K562 (cell line): ENCODE data around the gene FBXL22. TPM values are rescaled to one million over a fixed set of nuclear protein-coding genes. Genes with fewer than 3 reads are reported as not detected.

Experiments used
- ATAC-seq: fragments of 200-7000 bp; cut with Tn5 transposase; 3 replicates; pipeline ENCODE4 v1.9.1; 2020; ENCODE audit warnings: moderate library complexity
- BruUV-seq: library from RNA; stranded (reverse); fragments of 400-500 nt; replicated peaks from 2 replicates; lab custom pipeline; 2021; lab: Mats Ljungman, UMichigan
- CTCF ChIA-PET: fragments of 300-600 bp; formaldehyde crosslinking; extraction: SDS; loops from one replicate; lab custom pipeline; 2021; ENCODE audit warnings: low intra/inter-chr PET ratio; lab: Yijun Ruan, JAX
- POLR2A ChIA-PET: fragments of 300-600, 350-650 bp; sonication (Branson Sonifier 250); formaldehyde crosslinking; extraction: SDS; loops from one replicate; lab custom pipeline; 2021; ENCODE audit warnings: antibody characterized with exemption, inconsistent platforms; lab: Yijun Ruan, JAX
- DNase-seq, 4 experiments: peaks; one replicate each; pipeline versions ENCODE4 v3.0.0 to v3.0.0-alpha.2; 2011 to 2018; ENCODE audit warnings: low spot score in 3 of 4, mixed read lengths in 3 of 4; ENCODE audit errors: extremely low read depth in 1 of 4
- FAIRE-seq: peaks from 2 replicates; lab custom pipeline; 2011; peaks lifted over from hg19 to GRCh38; lab: Jason Lieb, UNC
- H2AFZ ChIP-seq: 2 replicates; pipeline ENCODE4 v1.6.0; 2011; ENCODE audit warnings: low read depth, low read length, control low read depth, inconsistent platforms
- H3K27ac ChIP-seq: fragments of 200-600 bp; 3 replicates; pipeline ENCODE4 v1.8.0; 2011; ENCODE audit warnings: low read depth, mild to moderate bottlenecking, control low read depth, inconsistent platforms, low read length, moderate library complexity, mixed read lengths; ENCODE audit errors: extremely low read depth
- H3K27me3 ChIP-seq, 2 experiments: fragments of 300-600 bp in 1 of 2; 2 replicates in 1 of 2; 3 replicates in 1 of 2; pipeline versions ENCODE4 v1.6.0 to v1.8.0; 2011; ENCODE audit warnings: inconsistent platforms in 2 of 2, low read length in 2 of 2, mild to moderate bottlenecking in 1 of 2, mixed read lengths in 1 of 2, moderate library complexity in 1 of 2; ENCODE audit not compliant: control insufficient read depth in 2 of 2, insufficient read depth in 2 of 2
- H3K36me3 ChIP-seq: fragments of 300-600 bp; 3 replicates; pipeline ENCODE4 v1.8.0; 2011; ENCODE audit warnings: mild to moderate bottlenecking, low read length, inconsistent platforms; ENCODE audit not compliant: control insufficient read depth, insufficient read depth
- H3K4me1 ChIP-seq, 2 experiments: fragments of 200-600 bp in 1 of 2; replicated peaks in 1 of 2; 2 replicates in 1 of 2; 3 replicates in 1 of 2; pipeline versions ENCODE4 v1.5.1 to v1.8.0; 2011; ENCODE audit warnings: inconsistent platforms in 2 of 2, low read length in 2 of 2, mild to moderate bottlenecking in 1 of 2, mixed read lengths in 1 of 2, moderate library complexity in 1 of 2; ENCODE audit not compliant: control insufficient read depth in 2 of 2, insufficient read depth in 2 of 2
- H3K4me2 ChIP-seq: 2 replicates; pipeline ENCODE4 v1.6.1; 2011; ENCODE audit warnings: low read length, control low read depth, inconsistent platforms, mixed read lengths; ENCODE audit not compliant: insufficient read depth
- H3K4me3 ChIP-seq: fragments of 200-600 bp; sonication (generic), shearing (Covaris generic); 2 replicates; pipeline ENCODE4 v1.5.1; 2016; ENCODE audit warnings: control low read depth, inconsistent platforms
- H3K79me2 ChIP-seq: fragments of 200-600 bp; 3 replicates; pipeline ENCODE4 v1.8.0; 2011; ENCODE audit warnings: low read length, inconsistent platforms; ENCODE audit not compliant: control insufficient read depth, insufficient read depth
- H3K9ac ChIP-seq, 2 experiments: 2 replicates each; pipeline versions ENCODE4 v1.6.0 to v1.6.1; 2011; ENCODE audit warnings: low read depth in 2 of 2, low read length in 2 of 2, control low read depth in 1 of 2, inconsistent platforms in 1 of 2, mild to moderate bottlenecking in 1 of 2, mixed read lengths in 1 of 2; ENCODE audit not compliant: insufficient read depth in 1 of 2
- H3K9me1 ChIP-seq: one replicate; pipeline ENCODE4 v1.6.0; 2011; ENCODE audit warnings: inconsistent platforms, mild to moderate bottlenecking, low read length, moderate library complexity; ENCODE audit not compliant: control insufficient read depth, insufficient read depth
- H3K9me3 ChIP-seq: replicated peaks from 2 replicates; pipeline ENCODE4 v1.5.1; 2011; ENCODE audit warnings: low read depth, low read length, inconsistent platforms; ENCODE audit not compliant: control insufficient read depth, insufficient read depth
- H4K20me1 ChIP-seq: replicated peaks from 2 replicates; pipeline ENCODE4 v1.6.1; 2011; ENCODE audit warnings: low read length, inconsistent platforms, mixed read lengths; ENCODE audit not compliant: control insufficient read depth, insufficient read depth
- ARID2 ChIP-seq: fragments of 450-650 bp; IDR thresholded peaks from 2 replicates; pipeline ENCODE4 v1.6.1; 2017; ENCODE audit warnings: antibody characterized with exemption, mild to moderate bottlenecking
- BRF2 ChIP-seq: IDR thresholded peaks from 3 replicates; pipeline ENCODE4 v1.6.1; 2011; ENCODE audit warnings: borderline replicate concordance, mild to moderate bottlenecking; ENCODE audit not compliant: insufficient read length, insufficient read depth
- EP300 ChIP-seq: IDR thresholded peaks from 2 replicates; pipeline ENCODE4 v1.6.1; 2012; ENCODE audit warnings: low read length, improper control_type of control experiment
- GABPA ChIP-seq: fragments of 200-800 bp; sonication (Bioruptor generic); conservative IDR thresholded peaks from 2 replicates; pipeline ENCODE4 v1.6.1; 2016; ENCODE audit warnings: low read depth, missing genetic modification characterization, missing compliant biosample characterization
- GATA2 ChIP-seq: sonication (generic); formaldehyde crosslinking; IDR thresholded peaks from 2 replicates; pipeline ENCODE4 v1.4.0; 2020; ENCODE audit warnings: mild to moderate bottlenecking, missing genetic modification reagents
- HLTF ChIP-seq: fragments of 450-650 bp; IDR thresholded peaks from 2 replicates; pipeline ENCODE4 v1.6.1; 2016
- KAT8 ChIP-seq: fragments of 450-650 bp; IDR thresholded peaks from 2 replicates; pipeline ENCODE4 v1.6.1; 2016; ENCODE audit warnings: low read depth, mild to moderate bottlenecking
- NR4A1 ChIP-seq, 2 experiments: fragments of 250-450 bp in 1 of 2; fragments of 450-650 bp in 1 of 2; sonication (Bioruptor Pico) in 1 of 2; IDR thresholded peaks; 2 replicates each; pipeline versions ENCODE4 v1.4.0 to v1.6.1; 2016 to 2020; ENCODE audit warnings: mild to moderate bottlenecking in 2 of 2, missing compliant biosample characterization in 1 of 2, missing genetic modification characterization in 1 of 2, moderate library complexity in 1 of 2
- POLR3A ChIP-seq: IDR thresholded peaks from 2 replicates; pipeline ENCODE4 v1.6.1; 2011; ENCODE audit warnings: borderline replicate concordance, mild to moderate bottlenecking, moderate library complexity; ENCODE audit not compliant: insufficient read length, insufficient read depth; ENCODE audit errors: extremely low read depth
- SNRNP70 ChIP-seq: fragments of 200-400 bp; formaldehyde crosslinking; optimal IDR thresholded peaks from 2 replicates; pipeline ENCODE3; 2017; ENCODE audit warnings: low read depth, low read length
- ZBTB7A ChIP-seq: IDR thresholded peaks from 2 replicates; pipeline ENCODE4 v1.6.1; 2011; ENCODE audit warnings: low read depth, mild to moderate bottlenecking, low read length, moderate library complexity, borderline replicate concordance; ENCODE audit not compliant: control insufficient read depth
- ZBTB9 ChIP-seq: fragments of 450-650 bp; formaldehyde crosslinking; IDR thresholded peaks from 2 replicates; pipeline ENCODE4 v1.4.0; 2020; ENCODE audit warnings: mild to moderate bottlenecking, moderate library complexity
- ZC3H4 ChIP-seq: sonication (generic); formaldehyde crosslinking; IDR thresholded peaks from 2 replicates; pipeline ENCODE4 v1.9.0; 2021; ENCODE audit warnings: missing genetic modification reagents, borderline replicate concordance
- ZNF217 ChIP-seq: sonication (generic); formaldehyde crosslinking; IDR thresholded peaks from 2 replicates; pipeline ENCODE4 v1.8.0; 2022; ENCODE audit warnings: mild to moderate bottlenecking, missing genetic modification reagents
- ZNF551 ChIP-seq: fragments of 250-450 bp; sonication (Bioruptor Pico); IDR thresholded peaks from 2 replicates; pipeline ENCODE4 v1.5.0; 2021; ENCODE audit warnings: mild to moderate bottlenecking, moderate library complexity
- WGBS: fragments of 100-300 bp; shearing (Covaris generic); methylation state at CpG from one replicate; pipeline ENCODE4 v1.1.6; 2016; ENCODE audit warnings: low coverage, mixed read lengths; ENCODE audit not compliant: insufficient coverage; ENCODE audit errors: missing lambda C conversion rate; 5-methylcytosine and 5-hydroxymethylcytosine counted together
- in situ Hi-C: fragments of 300-500 bp; cut with MboI; formaldehyde crosslinking; loops from 4 replicates; pipeline ENCODE4 v1.15.0; 2018; ENCODE audit warnings: inconsistent platforms, mixed read lengths
- intact Hi-C: fragments of 100-400 bp; cut with micrococcal nuclease; formaldehyde crosslinking; loops from 2 replicates; pipeline ENCODE4 v1.14.2; 2022
- polyA plus RNA-seq, 8 experiments: library from polyadenylated mRNA; depleted of rRNA in 4 of 8; stranded (reverse) in 5 of 8; unstranded in 3 of 8; fragments of >200 nt; fragmentation: Nextera tagmentation in 2 of 8; fragmentation: Illumina TruSeq in 1 of 8; extraction: Ambion mirVana in 2 of 8; extraction: Trizol in 1 of 8; gene quantifications; 2 replicates each; pipeline versions ENCODE4 v1.2.1 to v1.2.3, GENCODE V29; 2011 to 2014; ENCODE audit warnings: inconsistent platforms in 1 of 8, missing spikeins in 1 of 8
- total RNA-seq, 7 experiments: library from RNA; depleted of rRNA in 6 of 7; stranded (reverse); fragments of >200 nt in 6 of 7; fragmentation: Illumina TruSeq in 2 of 7; extraction: Trizol in 2 of 7; gene quantifications; 2 replicates each; pipeline versions ENCODE4 v1.2.1 to v1.2.3, GENCODE V29; 2011 to 2021; ENCODE audit warnings: low replicate concordance in 1 of 7

The FBXL22 gene
- total and polyA plus RNA-seq, 9 of the 15 experiments (the other 6 are each of a cell fraction or from before 2014, with no cell fraction given) = not detected

- TF ChIP-seq ZBTB7A (no peak), ZNF551 (CRISPR knock-in tag) (no peak), ZNF217 (CRISPR knock-in tag) (no peak), ZBTB9 (CRISPR knock-in tag) (no peak)
Observed at GRCh38 chr15:63623232-63623969, 26.2 kb downstream of the FBXL22 start (continued).

- no peaks in the 10 kb centered on the region for H3K9me3 ChIP-seq
- ATAC-seq (no peak), FAIRE-seq (no peak), DNase-seq (no peak)
- peaks cover 94% of the 10 kb centered on the region for H3K36me3 ChIP-seq
- H3K9me1 ChIP-seq = no peaks in the 10 kb centered on the region
- ChIA-PET CTCF (no interaction called here), POLR2A (interaction anchor here (0.7 kb wide), 1 partner anchor 14 kb away, joined by 3 read pairs; no protein-coding TSS in a partner anchor)
- H3K4me1 ChIP-seq = no peaks in the 10 kb centered on the region
- no peak overlapping the region for H3K4me3 ChIP-seq
- WGBS = 78% methylated on average over 1 of the region's 1 CpG
- intact Hi-C loops = no loop called here
- H4K20me1 ChIP-seq = no peaks in the 10 kb centered on the region
- H3K9ac ChIP-seq = no peak overlapping the region
- H3K4me2 ChIP-seq = no peak overlapping the region
- in situ Hi-C loops = no loop called here
- no peaks in the 10 kb centered on the region for H3K79me2 ChIP-seq
- TF ChIP-seq NR4A1 (CRISPR knock-in tag; IDR thresholded peaks at IDR 0.05) (no peak), NR4A1 (tag; IDR thresholded peaks at IDR 0.05) (no peak), HLTF (no peak), KAT8 (no peak), SNRNP70 (no peak), ARID2 (no peak), POLR3A (no peak), EP300 (no peak), BRF2 (no peak), GABPA (tag) (no peak), ZC3H4 (CRISPR knock-in tag) (no peak), GATA2 (CRISPR knock-in tag) (no peak)
- BruUV-seq = no TSS peak
- no peak overlapping the region for H3K27ac ChIP-seq
- no peak overlapping the region for H2AFZ ChIP-seq
- no peaks in the 10 kb centered on the region for H3K27me3 ChIP-seq
Observed at GRCh38 chr15:63626955-63627354, 29.8 kb downstream of the FBXL22 start.
